Measurements from ENCODE around the gene TMEM247.

DNA sequence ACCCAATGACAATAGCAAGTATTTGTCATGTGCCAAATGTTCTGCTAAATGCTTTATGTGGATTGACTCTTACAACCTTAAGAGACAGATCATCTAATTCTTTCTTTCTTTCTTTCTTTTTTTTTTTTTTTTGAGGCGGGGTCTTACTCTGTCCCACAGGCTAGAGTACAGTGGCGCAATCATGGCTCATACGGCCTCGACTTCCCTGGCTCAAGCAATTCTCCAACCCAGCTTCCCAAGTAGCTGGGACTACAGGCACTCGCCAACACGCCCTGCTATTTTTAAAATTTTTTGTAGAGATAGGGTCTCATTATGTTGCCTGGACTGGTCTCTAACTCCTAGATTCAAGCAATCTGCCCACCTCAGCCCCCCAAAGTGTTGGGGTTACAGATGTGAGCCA lies 21.4 kb downstream of the TMEM247 start:
- TF ChIP-seq, protein P1, sequence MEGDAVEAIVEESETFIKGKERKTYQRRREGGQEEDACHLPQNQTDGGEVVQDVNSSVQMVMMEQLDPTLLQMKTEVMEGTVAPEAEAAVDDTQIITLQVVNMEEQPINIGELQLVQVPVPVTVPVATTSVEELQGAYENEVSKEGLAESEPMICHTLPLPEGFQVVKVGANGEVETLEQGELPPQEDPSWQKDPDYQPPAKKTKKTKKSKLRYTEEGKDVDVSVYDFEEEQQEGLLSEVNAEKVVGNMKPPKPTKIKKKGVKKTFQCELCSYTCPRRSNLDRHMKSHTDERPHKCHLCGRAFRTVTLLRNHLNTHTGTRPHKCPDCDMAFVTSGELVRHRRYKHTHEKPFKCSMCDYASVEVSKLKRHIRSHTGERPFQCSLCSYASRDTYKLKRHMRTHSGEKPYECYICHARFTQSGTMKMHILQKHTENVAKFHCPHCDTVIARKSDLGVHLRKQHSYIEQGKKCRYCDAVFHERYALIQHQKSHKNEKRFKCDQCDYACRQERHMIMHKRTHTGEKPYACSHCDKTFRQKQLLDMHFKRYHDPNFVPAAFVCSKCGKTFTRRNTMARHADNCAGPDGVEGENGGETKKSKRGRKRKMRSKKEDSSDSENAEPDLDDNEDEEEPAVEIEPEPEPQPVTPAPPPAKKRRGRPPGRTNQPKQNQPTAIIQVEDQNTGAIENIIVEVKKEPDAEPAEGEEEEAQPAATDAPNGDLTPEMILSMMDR (IDR thresholded peaks at IDR 0.05), result no peak
- no peak for TF ChIP-seq POLR2A (IDR thresholded peaks at IDR 0.05)

All from adrenal gland (tissue), 5 donors.